ENCODE results near the gene MAGI1.

The MAGI1 gene

DNA sequence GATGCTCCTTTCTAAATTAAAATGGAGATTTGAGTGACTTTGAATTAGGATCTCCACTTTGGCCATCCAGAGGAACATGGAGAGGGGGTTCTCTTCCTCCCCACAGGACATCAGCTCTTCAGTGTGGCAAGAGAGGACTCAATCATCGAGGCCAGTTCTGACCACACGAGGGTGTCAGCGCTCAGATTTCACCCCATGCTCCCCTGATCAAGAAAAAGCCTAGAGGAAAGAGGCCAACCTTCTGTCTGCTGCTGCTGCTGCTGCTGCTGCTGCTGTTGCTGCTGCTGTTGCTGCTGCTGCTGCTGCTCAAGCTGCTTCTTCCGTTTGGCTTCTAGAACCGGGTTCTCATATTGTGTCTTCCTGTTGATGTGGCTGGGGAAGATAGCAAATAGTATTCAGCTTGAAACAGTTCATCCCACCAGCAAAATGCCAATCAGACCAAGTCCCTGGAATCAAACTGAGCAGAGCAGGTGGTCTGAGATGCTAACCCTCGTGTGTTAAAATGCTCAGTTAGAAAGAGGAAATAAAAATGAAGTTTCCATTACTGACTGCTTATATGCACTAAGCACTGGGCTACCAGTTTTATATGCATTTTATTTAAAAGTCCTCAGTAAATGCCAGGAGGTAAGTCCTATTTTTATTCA lies 599.0 kb downstream of the MAGI1 start:
- peak; percentile 18 for DNase-seq

GRCh38 chr3:65438612-65439011 lies 600.1 kb downstream of the MAGI1 start:
- no peak for DNase-seq

DNA sequence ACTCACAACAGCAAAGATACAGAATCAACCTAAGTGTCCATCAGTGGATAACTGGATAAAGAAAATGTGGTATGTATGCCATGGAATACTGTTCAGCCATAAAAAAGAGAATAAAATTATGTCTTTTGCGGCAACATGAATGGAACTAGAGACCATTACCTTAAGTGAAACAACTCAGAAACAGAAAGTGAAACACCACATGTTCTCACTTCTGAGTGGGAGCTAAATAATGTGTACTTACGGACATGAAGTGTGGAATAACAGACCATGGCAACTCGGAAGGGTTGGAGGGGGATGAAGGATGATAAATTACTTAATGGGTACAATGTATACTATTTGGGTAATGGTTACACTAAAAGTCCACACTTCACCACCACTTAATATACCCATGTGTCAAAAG lies 600.6 kb downstream of the MAGI1 start:
- DNase-seq = no peak

DNA sequence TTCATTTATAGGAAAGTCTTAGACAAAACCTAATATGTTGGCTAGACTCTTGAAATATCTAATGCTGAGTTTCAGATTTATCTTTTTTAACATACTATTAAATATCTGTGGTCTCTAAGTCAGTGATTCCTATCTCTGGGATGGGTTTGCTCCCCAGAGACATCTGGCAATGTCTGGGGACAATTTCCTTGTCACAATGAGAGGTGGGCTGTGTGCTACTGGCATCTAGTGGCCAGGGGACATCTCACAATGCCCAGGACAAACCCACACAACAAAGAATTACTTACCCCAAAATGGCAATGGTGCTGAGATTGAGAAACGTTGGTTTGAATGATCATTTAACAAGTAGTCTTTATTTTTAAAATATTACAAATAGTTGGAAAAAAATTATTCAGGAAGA lies 602.1 kb downstream of the MAGI1 start:
- no peak for DNase-seq

DNA sequence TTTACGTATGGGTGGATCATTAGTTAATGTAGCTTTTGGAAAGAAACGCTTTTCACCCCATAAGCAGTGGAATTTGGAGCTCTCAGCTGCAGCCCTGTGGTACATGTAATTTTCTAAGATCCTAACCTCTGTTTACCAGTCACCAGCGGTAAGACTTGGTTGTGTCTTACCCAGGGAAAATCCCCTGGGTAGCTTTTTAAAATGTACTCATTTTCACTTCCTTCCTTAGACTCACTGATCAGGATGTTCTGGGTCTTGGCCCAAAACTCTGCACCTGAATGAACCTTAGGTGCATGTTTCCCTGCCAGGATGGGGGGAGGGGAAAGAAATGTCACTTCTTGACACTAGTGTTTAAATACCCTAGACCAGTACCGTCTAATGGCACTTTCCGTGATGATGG lies 605.2 kb downstream of the MAGI1 start:
- DNase-seq = no peak

GRCh38 chr3:65432388-65433003 lies 606.2 kb downstream of the MAGI1 start:
- DNase-seq = no peak

GRCh38 chr3:65425880-65426279 lies 612.8 kb downstream of the MAGI1 start:
- DNase-seq = no peak

DNA sequence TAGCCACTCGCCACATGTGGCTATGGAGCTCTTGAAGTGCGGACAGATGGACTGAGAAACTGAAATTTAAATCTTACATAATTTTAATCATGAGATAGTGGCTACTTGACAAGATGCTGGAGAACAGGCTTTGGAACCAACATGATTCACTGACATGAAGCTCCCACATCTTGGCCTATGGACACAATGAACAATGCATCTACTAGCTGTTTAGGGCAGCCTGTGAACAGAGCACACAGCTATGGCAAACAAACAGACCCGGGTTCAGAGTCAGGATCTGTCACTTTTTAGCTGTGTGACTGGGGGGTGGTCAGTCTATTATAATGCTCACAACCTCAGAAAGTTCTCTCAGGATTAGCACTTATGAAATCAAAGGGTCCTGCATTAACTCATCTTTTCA lies 616.6 kb downstream of the MAGI1 start:
- no peak for DNase-seq

DNA sequence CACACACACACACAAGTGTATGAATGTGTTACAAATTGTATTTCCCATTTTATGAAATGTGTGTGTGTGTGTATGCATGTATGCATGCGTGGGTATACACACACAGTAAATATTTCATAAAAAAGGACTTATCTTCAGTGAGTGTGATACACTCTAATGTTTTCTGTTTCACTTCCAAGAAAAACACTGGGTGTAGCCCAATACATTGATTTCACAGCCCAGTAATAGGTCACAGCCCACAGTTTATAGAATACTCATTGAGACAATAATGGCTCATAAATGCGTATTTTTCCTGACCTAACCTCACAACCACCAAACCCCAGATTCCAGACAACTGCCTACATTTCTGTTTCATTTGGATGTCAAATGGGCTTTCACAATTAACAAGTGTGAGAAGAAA lies 619.5 kb downstream of the MAGI1 start:
- DNase-seq = no peak

GRCh38 chr3:65413891-65414290 lies 624.8 kb downstream of the MAGI1 start:
- no peak for DNase-seq

DNA sequence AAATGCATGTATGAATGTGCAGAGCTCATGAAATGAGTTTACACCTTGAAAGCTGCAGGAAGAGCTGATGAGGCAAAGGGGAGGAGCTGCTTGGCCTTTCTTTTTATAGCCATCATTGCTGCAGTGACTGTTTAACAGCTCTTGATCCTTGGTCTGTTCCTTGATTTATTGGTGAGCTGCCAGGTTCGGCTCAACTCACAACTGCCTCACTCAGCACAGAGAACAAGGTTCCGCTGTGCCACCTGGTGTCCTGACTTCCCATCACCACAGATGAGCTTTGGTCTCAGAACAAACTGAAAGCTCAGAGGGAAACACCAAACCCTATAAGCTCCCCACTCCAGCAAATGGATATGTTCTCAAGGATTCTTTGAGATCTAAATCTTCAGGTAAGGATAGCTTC lies 626.1 kb downstream of the MAGI1 start:
- peak; percentile 69 for DNase-seq

- DNase-seq = no peak
Measured at GRCh38 chr3:65411367-65411766, 627.4 kb downstream of the MAGI1 start.

GRCh38 chr3:65409176-65409569 lies 629.5 kb downstream of the MAGI1 start:
- DNase-seq = no peak

DNA sequence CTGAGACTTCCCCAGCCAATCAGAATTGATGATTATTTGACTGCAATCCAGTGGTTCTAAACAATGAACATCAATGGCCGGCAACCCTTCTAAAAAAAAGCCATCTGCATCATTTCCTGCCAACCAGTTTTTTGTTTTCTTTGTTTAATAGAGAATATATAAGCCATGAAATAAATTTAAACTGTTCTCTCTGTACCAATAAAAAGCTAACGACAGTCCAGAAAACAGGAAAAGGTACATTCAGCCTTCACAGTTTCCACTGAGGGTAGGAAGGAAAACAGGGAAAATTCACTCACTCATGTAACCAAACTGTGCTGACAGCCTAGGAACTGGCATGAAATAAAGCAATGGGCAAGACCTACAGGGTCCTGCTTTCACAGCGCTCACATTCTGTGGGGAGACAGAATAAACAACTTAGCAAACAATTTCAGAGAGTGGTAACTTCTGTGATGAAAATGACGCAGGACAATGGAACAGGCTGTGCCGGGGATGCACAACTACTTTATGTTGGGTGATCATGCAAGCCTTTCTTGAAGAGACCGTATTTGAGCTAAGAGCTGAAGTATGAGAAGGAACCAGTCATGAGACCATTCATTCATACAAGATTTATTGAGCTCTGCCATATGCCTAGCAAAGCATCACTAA lies 630.1 kb downstream of the MAGI1 start:
- DNase-seq = no peak

- DNase-seq = no peak
Measured at GRCh38 chr3:65406470-65406869, 632.2 kb downstream of the MAGI1 start.

- no peak for DNase-seq
Measured at GRCh38 chr3:65402597-65402996, 636.1 kb downstream of the MAGI1 start.

DNA sequence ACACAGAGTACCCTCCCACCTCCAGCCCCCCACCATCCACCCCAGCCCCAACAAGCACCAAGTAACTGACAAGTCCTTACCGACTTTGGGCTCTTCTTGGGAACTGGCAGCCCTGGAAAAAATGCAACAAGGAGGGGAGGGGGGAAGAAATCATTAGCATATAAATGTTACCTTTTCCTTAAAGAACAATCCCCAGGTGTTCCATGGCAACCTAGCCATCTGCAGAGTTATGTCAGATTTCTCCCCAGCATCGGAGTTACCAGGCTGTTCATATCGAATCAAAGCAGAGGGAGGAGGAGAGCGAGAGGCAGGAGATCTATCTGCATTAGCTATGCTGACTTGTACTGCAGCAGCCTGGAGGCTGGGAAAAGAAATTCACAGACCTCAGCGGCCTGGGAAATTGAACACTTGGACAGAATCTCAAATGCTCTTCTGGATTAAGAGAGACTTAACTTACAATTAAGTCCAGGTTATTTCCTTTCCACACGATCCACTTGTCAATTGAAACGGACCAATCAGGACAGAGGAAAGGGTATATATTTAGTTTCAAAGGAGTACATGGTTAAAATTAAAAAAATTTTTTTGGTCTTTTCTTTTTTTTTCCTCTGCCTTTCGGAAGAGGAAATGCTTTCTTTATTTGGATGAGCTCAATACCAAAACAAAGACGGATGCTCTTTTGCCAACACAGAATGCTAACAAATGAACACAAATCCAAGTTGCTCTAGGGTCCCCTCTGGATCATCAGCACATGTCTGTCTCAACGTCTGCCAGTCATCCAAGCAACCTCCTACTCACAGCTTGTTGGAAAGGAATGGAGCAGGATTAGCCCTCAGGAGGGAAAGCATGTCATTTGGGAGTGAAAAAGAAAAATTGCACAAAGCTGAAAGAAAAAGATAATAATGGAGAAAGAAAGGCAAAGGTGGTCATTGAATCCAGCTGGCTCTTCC lies 637.1 kb downstream of the MAGI1 start:
- DNase-seq = no peak

DNA sequence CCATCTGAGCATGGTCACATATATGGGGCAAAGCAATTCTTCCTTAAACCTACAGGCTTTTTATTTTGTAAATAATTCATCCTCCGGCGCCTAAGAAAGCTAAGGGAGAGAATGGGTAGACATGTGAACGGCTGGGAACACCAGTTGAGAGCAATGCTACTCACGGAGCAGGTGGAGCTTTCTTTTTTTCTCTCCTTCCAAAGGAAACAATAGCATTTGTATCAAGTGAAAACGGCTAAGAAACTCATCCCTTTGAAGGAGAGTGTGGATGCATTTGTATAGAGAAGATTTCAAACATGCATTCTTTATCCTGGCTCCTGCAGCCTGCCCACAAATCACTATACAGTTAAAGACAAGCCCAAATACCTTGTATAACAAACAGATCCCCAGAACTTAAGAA lies 637.8 kb downstream of the MAGI1 start:
- DNase-seq = no peak

DNA sequence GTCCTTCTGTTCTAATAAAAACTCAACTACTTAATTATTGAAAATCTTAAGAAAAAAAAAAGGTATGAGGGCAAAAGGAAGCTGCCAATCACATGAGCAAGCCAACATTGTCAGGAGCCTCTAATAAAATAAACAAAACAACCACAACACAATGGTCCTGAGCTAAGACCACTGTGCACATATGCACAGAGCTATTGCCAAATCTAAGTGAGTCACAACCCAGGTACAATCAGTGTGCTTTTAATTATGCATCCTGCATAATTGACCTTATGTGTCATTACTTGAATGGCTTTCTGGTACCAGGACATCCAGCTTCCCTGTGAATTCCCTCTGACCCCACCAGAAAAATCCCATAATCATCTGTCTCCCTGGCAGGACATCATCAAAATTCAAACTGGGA lies 639.8 kb downstream of the MAGI1 start:
- DNase-seq = no peak

- DNase-seq = no peak
Measured at GRCh38 chr3:65396078-65396477, 642.6 kb downstream of the MAGI1 start.

DNA sequence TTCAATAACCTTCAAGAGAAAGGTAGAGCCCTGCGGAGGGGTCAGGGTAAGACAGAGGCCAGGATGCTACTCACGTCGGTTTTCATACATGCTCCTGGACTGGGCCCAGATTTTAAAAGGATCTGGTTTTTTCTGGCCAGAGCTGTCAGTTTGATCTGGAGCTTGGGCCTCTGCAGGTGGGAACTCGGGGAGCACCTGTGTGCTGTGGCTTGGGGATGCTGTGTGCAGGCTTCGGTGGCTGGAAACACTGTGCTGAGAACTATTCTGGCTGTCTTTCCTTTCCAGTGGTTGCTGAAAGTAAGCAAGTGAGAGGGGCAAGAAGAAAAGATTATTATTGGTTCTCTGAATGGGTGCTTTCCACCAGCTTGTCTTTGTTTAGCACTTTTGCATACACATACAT lies 647.6 kb downstream of the MAGI1 start:
- no peak for DNase-seq

DNA sequence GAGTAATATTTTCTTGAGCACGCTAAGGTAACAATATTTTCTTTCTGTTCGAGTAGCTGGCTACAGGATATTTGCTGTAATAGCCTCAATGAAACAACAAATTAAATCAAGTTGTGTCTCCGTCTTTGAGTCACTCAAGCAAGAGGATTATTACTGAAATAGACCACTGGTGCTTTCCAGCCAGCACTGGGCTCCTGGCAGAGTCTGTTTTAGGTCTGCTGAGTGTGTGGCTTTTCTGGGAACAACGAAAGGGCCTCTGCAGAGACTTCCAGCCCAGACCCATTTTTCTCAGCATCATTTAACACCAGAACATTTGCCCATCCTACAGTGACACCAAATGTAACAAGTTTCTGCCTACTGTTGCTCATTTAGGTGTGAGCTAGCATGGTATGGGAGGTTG lies 652.9 kb downstream of the MAGI1 start:
- no peak for DNase-seq

- DNase-seq = no peak
Measured at GRCh38 chr3:65381496-65382010, 657.2 kb downstream of the MAGI1 start.
